ENCODE data around the gene SPARCL1. TPM values are rescaled to one million over a fixed set of nuclear protein-coding genes. Genes with fewer than 3 reads are reported as not detected.

The SPARCL1 gene
- polyA plus RNA-seq, 1 of the 3 experiments (the other 2 are of a cell fraction) = not detected

GRCh38 chr4:87461281-87461700 lies 67.9 kb downstream of the SPARCL1 start:
- Histone ChIP-seq H3K9me2 (no peaks in the 10 kb centered on the region), H3K4me1 (ENCODE audit: control insufficient read depth in 1 of 2, insufficient read depth in 2 of 2, low read depth in 1 of 2, low read length in 1 of 2) (no peaks in the 10 kb centered on the region), H3K9me3 (no peaks in the 10 kb centered on the region), H3K36me3 (replicated peaks in 1 of 2; ENCODE audit: control insufficient read depth in 1 of 2, insufficient read depth in 2 of 2, low read length in 1 of 2) (peaks cover 8 to 19% of the 10 kb centered on the region in 2 experiments), H3K4me2 (no peak overlapping the region), H2AFZ (ENCODE audit: low read depth) (no peak overlapping the region), H3K27me3 (ENCODE audit: insufficient read depth) (no peaks in the 10 kb centered on the region), H3K4me3 (ENCODE audit: low read depth in 2 of 2, low read length in 1 of 2) (no peak overlapping the region), H4K20me1 (ENCODE audit: insufficient read depth) (no peaks in the 10 kb centered on the region), H3K9ac (no peak overlapping the region), H3F3A (replicated peaks; ENCODE audit: insufficient read depth) (no peaks in the 10 kb centered on the region), H3K27ac (ENCODE audit: low read depth in 2 of 2, low read length in 1 of 2) (no peak overlapping the region), H3K79me2 (ENCODE audit: insufficient read depth) (no peaks in the 10 kb centered on the region)
- DNase-seq = no peak
- TF ChIP-seq TCF12 (IDR thresholded peaks at IDR 0.05) = no peak
- no peak for TF ChIP-seq FOXM1 (IDR thresholded peaks at IDR 0.05; ENCODE audit: low read depth)
- no peak for TF ChIP-seq MXI1 (IDR thresholded peaks at IDR 0.05; ENCODE audit: low read depth, low read length)
- no peak for TF ChIP-seq POLR2AphosphoS5 (IDR thresholded peaks at IDR 0.05; ENCODE audit: low read depth, low read length)
- no peak for TF ChIP-seq MAX (IDR thresholded peaks at IDR 0.05; ENCODE audit: low read depth)
- TF ChIP-seq TAF1 (IDR thresholded peaks at IDR 0.05; ENCODE audit: borderline replicate concordance, low read depth, low read length) = no peak
- no peak for TF ChIP-seq GABPA (IDR thresholded peaks at IDR 0.05; ENCODE audit: low read depth)
- TF ChIP-seq RFX5 (IDR thresholded peaks at IDR 0.05; ENCODE audit: low read length) = no peak
- TF ChIP-seq CTCF (IDR thresholded peaks at IDR 0.05) = no peak
- no peak for TF ChIP-seq RCOR1 (IDR thresholded peaks at IDR 0.05; ENCODE audit: low read length)
- TF ChIP-seq ELF1 (IDR thresholded peaks at IDR 0.05) = no peak
- CTCF ChIA-PET = interaction anchor here (1.1 kb wide), 1 partner anchor 86 kb away, joined by 5 read pairs; no protein-coding TSS in a partner anchor
- POLR2A ChIA-PET = no interaction called here

GRCh38 chr4:87458913-87459312 lies 70.3 kb downstream of the SPARCL1 start:
- Histone ChIP-seq H3K9me2 (no peaks in the 10 kb centered on the region), H3K27me3 (ENCODE audit: insufficient read depth) (no peaks in the 10 kb centered on the region), H4K20me1 (ENCODE audit: insufficient read depth) (no peaks in the 10 kb centered on the region), H2AFZ (ENCODE audit: low read depth) (no peak overlapping the region), H3K9me3 (no peaks in the 10 kb centered on the region), H3K4me1 (ENCODE audit: control insufficient read depth in 1 of 2, insufficient read depth in 2 of 2, low read depth in 1 of 2, low read length in 1 of 2) (no peaks in the 10 kb centered on the region), H3K27ac (ENCODE audit: low read depth in 2 of 2, low read length in 1 of 2) (no peak overlapping the region), H3K4me2 (no peak overlapping the region), H3K9ac (no peak overlapping the region), H3K4me3 (ENCODE audit: low read depth in 2 of 2, low read length in 1 of 2) (no peak overlapping the region), H3F3A (replicated peaks; ENCODE audit: insufficient read depth) (no peaks in the 10 kb centered on the region), H3K36me3 (replicated peaks in 1 of 2; ENCODE audit: control insufficient read depth in 1 of 2, insufficient read depth in 2 of 2, low read length in 1 of 2) (peaks cover 13 to 28% of the 10 kb centered on the region in 2 experiments), H3K79me2 (ENCODE audit: insufficient read depth) (no peaks in the 10 kb centered on the region)
- WGBS (ENCODE audit: low lambda C conversion rate) = 81% methylated on average over 4 of the region's 4 CpGs
- POLR2A ChIA-PET = no interaction called here
- DNase-seq = no peak
- no peak for TF ChIP-seq RAD21 (IDR thresholded peaks at IDR 0.05; ENCODE audit: low read length)
- no peak for TF ChIP-seq RFX5 (IDR thresholded peaks at IDR 0.05; ENCODE audit: low read length)
- no peak for TF ChIP-seq RCOR1 (IDR thresholded peaks at IDR 0.05; ENCODE audit: low read length)
- no peak for TF ChIP-seq NRF1 (IDR thresholded peaks at IDR 0.05; ENCODE audit: low read depth, low read length)
- no peak for TF ChIP-seq YY1 (IDR thresholded peaks at IDR 0.05; ENCODE audit: low read depth)
- TF ChIP-seq FOSL2 (IDR thresholded peaks at IDR 0.05; ENCODE audit: borderline replicate concordance, low read depth) = no peak
- no peak for TF ChIP-seq SMC3 (IDR thresholded peaks at IDR 0.05; ENCODE audit: low read depth, low read length)
- no peak for TF ChIP-seq POLR2AphosphoS5 (IDR thresholded peaks at IDR 0.05; ENCODE audit: low read depth, low read length)
- TF ChIP-seq TEAD4 (IDR thresholded peaks at IDR 0.05; ENCODE audit: borderline replicate concordance, insufficient read depth) = no peak
- no peak for TF ChIP-seq FOXM1 (IDR thresholded peaks at IDR 0.05; ENCODE audit: low read depth)
- TF ChIP-seq SIN3A (IDR thresholded peaks at IDR 0.05; ENCODE audit: borderline replicate concordance, low read depth, low read length) = no peak
- no peak for TF ChIP-seq RXRA (IDR thresholded peaks at IDR 0.05; ENCODE audit: borderline replicate concordance, low read depth)
- no peak for TF ChIP-seq TCF12 (IDR thresholded peaks at IDR 0.05)
- TF ChIP-seq USF1 (IDR thresholded peaks at IDR 0.05; ENCODE audit: borderline replicate concordance, low read depth) = no peak
- TF ChIP-seq MXI1 (IDR thresholded peaks at IDR 0.05; ENCODE audit: low read depth, low read length) = no peak
- TF ChIP-seq TAF1 (IDR thresholded peaks at IDR 0.05; ENCODE audit: borderline replicate concordance, low read depth, low read length) = no peak
- no peak for TF ChIP-seq ZBTB33 (IDR thresholded peaks at IDR 0.05; ENCODE audit: borderline replicate concordance, low read depth)
- TF ChIP-seq IRF3 (IDR thresholded peaks at IDR 0.05; ENCODE audit: low read depth, low read length) = no peak
- TF ChIP-seq JUND (IDR thresholded peaks at IDR 0.05) = no peak
- CTCF ChIA-PET = interaction anchor here (1.3 kb wide), 1 partner anchor 83 kb away, joined by 5 read pairs; no protein-coding TSS in a partner anchor
